GM12878 (cell line): ENCODE measurements around the gene DNMT3A. TPM values are rescaled to one million over a fixed set of nuclear protein-coding genes. Genes with fewer than 3 reads are reported as not detected.

Experiments used
- ATAC-seq: fragments of 200-7000 bp; cut with Tn5 transposase; 3 replicates; pipeline ENCODE4 v1.9.1; 2020; ENCODE audit warnings: mild to moderate bottlenecking, moderate library complexity
- BruUV-seq: library from RNA; stranded (reverse); fragments of 400-500 nt; replicated peaks from 2 replicates; lab custom pipeline; 2021; lab: Mats Ljungman, UMichigan
- CTCF ChIA-PET: fragments of 300-600 bp; sonication (Branson Sonifier 250); formaldehyde crosslinking; extraction: SDS; loops from one replicate; lab custom pipeline; 2021; ENCODE audit warnings: inconsistent platforms; lab: Yijun Ruan, JAX
- POLR2A ChIA-PET: fragments of 350-600 bp; formaldehyde crosslinking; extraction: SDS; loops from one replicate; lab custom pipeline; 2021; ENCODE audit warnings: inconsistent platforms; lab: Charles Lee
- RAD21 ChIA-PET: fragments of 300-600 bp; sonication (Branson Sonifier 250); formaldehyde crosslinking; loops from one replicate; lab custom pipeline; 2023; ENCODE audit warnings: antibody characterized with exemption; ENCODE audit not compliant: unreplicated experiment; lab: Charles Lee
- SMC1A ChIA-PET: fragments of 300-600 bp; sonication (Branson Sonifier 250); formaldehyde crosslinking; loops from one replicate; lab custom pipeline; 2023; ENCODE audit not compliant: unreplicated experiment, uncharacterized antibody; lab: Charles Lee
- DNase-seq: peaks from one replicate; pipeline ENCODE4 v3.0.0-alpha.2; 2011; ENCODE audit warnings: low read depth, low spot score
- FAIRE-seq: peaks from 3 replicates; lab custom pipeline; 2011; peaks lifted over from hg19 to GRCh38; lab: Jason Lieb, UNC
- H2AFZ ChIP-seq: 2 replicates; pipeline ENCODE4 v1.6.0; 2011; ENCODE audit warnings: low read depth, low read length, control low read depth; ENCODE audit not compliant: control insufficient read depth
- H3K27ac ChIP-seq: 2 replicates; pipeline ENCODE4 v1.5.1; 2011; ENCODE audit warnings: control low read depth; ENCODE audit not compliant: control insufficient read depth, insufficient read depth
- H3K27me3 ChIP-seq, 2 experiments: replicated peaks in 1 of 2; 2 replicates each; pipeline versions ENCODE4 v1.6.0 to v1.6.1; 2011; ENCODE audit warnings: low read length in 1 of 2; ENCODE audit not compliant: control insufficient read depth in 2 of 2, insufficient read depth in 2 of 2
- H3K36me3 ChIP-seq, 2 experiments: 2 replicates each; pipeline ENCODE4 v1.5.1; 2011; ENCODE audit warnings: low read length in 1 of 2; ENCODE audit not compliant: control insufficient read depth in 2 of 2, insufficient read depth in 2 of 2
- H3K4me1 ChIP-seq: 2 replicates; pipeline ENCODE4 v1.6.1; 2011; ENCODE audit warnings: mild to moderate bottlenecking, low read length, moderate library complexity, mixed read lengths; ENCODE audit not compliant: control insufficient read depth, insufficient read depth
- H3K4me2 ChIP-seq: 2 replicates; pipeline ENCODE4 v1.6.0; 2011; ENCODE audit warnings: control low read depth; ENCODE audit not compliant: control insufficient read depth, insufficient read depth
- H3K4me3 ChIP-seq: fragments of 200-600 bp; sonication (generic); 2 replicates; pipeline ENCODE4 v1.5.1; 2016
- H3K79me2 ChIP-seq: 2 replicates; pipeline ENCODE4 v1.6.0; 2011; ENCODE audit warnings: low read length; ENCODE audit not compliant: control insufficient read depth, insufficient read depth
- H3K9ac ChIP-seq: 2 replicates; pipeline ENCODE4 v1.8.0; 2011; ENCODE audit warnings: low read length, control low read depth, mixed read lengths; ENCODE audit not compliant: control insufficient read depth, insufficient read depth
- H3K9me3 ChIP-seq: replicated peaks from 3 replicates; pipeline ENCODE4 v1.5.1; 2011; ENCODE audit warnings: mild to moderate bottlenecking, low read length; ENCODE audit not compliant: control insufficient read depth, insufficient read depth
- H4K20me1 ChIP-seq: 2 replicates; pipeline ENCODE4 v1.6.0; 2011; ENCODE audit not compliant: control insufficient read depth, insufficient read depth
- ATF7 ChIP-seq: fragments of 450-650 bp; IDR thresholded peaks from 2 replicates; pipeline ENCODE4 v1.6.1; 2016; ENCODE audit warnings: low read depth, mild to moderate bottlenecking
- BCL3 ChIP-seq: IDR thresholded peaks from 2 replicates; pipeline ENCODE4 v1.6.1; 2011; ENCODE audit warnings: borderline replicate concordance, low read depth, mild to moderate bottlenecking, moderate library complexity, low read length; ENCODE audit not compliant: insufficient read depth, poor library complexity, severe bottlenecking
- CBX3 ChIP-seq: fragments of 200-600 bp; sonication (generic); IDR thresholded peaks from 2 replicates; pipeline ENCODE4 v1.6.1; 2016; ENCODE audit warnings: low read depth, borderline replicate concordance
- E4F1 ChIP-seq: fragments of 450-650 bp; IDR thresholded peaks from 2 replicates; pipeline ENCODE4 v1.6.1; 2018; ENCODE audit warnings: borderline replicate concordance, mild to moderate bottlenecking; ENCODE audit not compliant: partially characterized antibody
- ESRRA ChIP-seq: IDR thresholded peaks from 2 replicates; pipeline ENCODE4 v1.6.1; 2012; ENCODE audit warnings: mild to moderate bottlenecking, low read length, improper control_type of control experiment
- FOS ChIP-seq: IDR thresholded peaks from 3 replicates; pipeline ENCODE4 v1.6.1; 2011; ENCODE audit warnings: borderline replicate concordance; ENCODE audit not compliant: insufficient read length; ENCODE audit errors: extremely low read depth
- HDAC2 ChIP-seq: fragments of 200-600 bp; sonication (generic); IDR thresholded peaks from 2 replicates; pipeline ENCODE4 v1.6.1; 2017
- HDAC6 ChIP-seq: fragments of 200-600 bp; sonication (generic); IDR thresholded peaks from one replicate; pipeline ENCODE4 v1.8.0; 2017; ENCODE audit warnings: antibody characterized with exemption; ENCODE audit not compliant: unreplicated experiment
- IKZF2 ChIP-seq, 2 experiments: fragments of 450-650 bp; IDR thresholded peaks; 2 replicates each; pipeline ENCODE4 v1.6.1; 2017; ENCODE audit warnings: mild to moderate bottlenecking in 2 of 2, moderate library complexity in 2 of 2
- LARP7 ChIP-seq: fragments of 450-650 bp; IDR thresholded peaks from 2 replicates; pipeline ENCODE4 v1.6.1; 2017; ENCODE audit warnings: mild to moderate bottlenecking
- NFXL1 ChIP-seq: fragments of 450-650 bp; IDR thresholded peaks from 2 replicates; pipeline ENCODE4 v1.6.1; 2017; ENCODE audit warnings: antibody characterized with exemption, mild to moderate bottlenecking, borderline replicate concordance
- POLR2AphosphoS2 ChIP-seq: IDR thresholded peaks from 2 replicates; pipeline ENCODE4 v1.6.1; 2011; ENCODE audit warnings: low read depth, mild to moderate bottlenecking, low read length, improper control_type of control experiment, moderate library complexity
- POLR2AphosphoS5 ChIP-seq: IDR thresholded peaks from 2 replicates; pipeline ENCODE4 v1.6.1; 2011; ENCODE audit warnings: mild to moderate bottlenecking, low read length, inconsistent platforms
- RB1 ChIP-seq: fragments of 450-650 bp; formaldehyde crosslinking; IDR thresholded peaks from 2 replicates; pipeline ENCODE4 v1.6.1; 2017; ENCODE audit warnings: mild to moderate bottlenecking, borderline replicate concordance
- SMAD1 ChIP-seq: fragments of 450-650 bp; IDR thresholded peaks from 2 replicates; pipeline ENCODE4 v1.6.1; 2018; ENCODE audit warnings: mild to moderate bottlenecking, low read depth; ENCODE audit not compliant: partially characterized antibody
- SMC3 ChIP-seq: IDR thresholded peaks from 2 replicates; pipeline ENCODE4 v1.6.1; 2011; ENCODE audit warnings: low read length, improper control_type of control experiment, borderline replicate concordance
- SPI1 ChIP-seq: IDR thresholded peaks from 2 replicates; pipeline ENCODE4 v1.6.1; 2011; ENCODE audit warnings: low read depth, mild to moderate bottlenecking, low read length, moderate library complexity, borderline replicate concordance; ENCODE audit not compliant: insufficient read depth
- SREBF1 ChIP-seq: IDR thresholded peaks from 2 replicates; pipeline ENCODE4 v1.6.1; 2012; ENCODE audit warnings: mild to moderate bottlenecking, low read length
- ZBED1 ChIP-seq: IDR thresholded peaks from 2 replicates; pipeline ENCODE4 v1.6.1; 2016; ENCODE audit warnings: borderline replicate concordance
- WGBS: methylation state at CpG from one replicate; pipeline ENCODE4 v1.1.6; 2016; ENCODE audit warnings: low lambda C conversion rate; ENCODE audit not compliant: insufficient replicate concordance, insufficient coverage; ENCODE audit errors: missing lambda C conversion rate; 5-methylcytosine and 5-hydroxymethylcytosine counted together
- in situ Hi-C: fragments of 300-500 bp; cut with MboI; formaldehyde crosslinking; loops from 9 replicates; pipeline ENCODE4 v1.14.3; 2018; ENCODE audit warnings: mixed read lengths
- intact Hi-C: fragments of 100-400 bp; cut with micrococcal nuclease; formaldehyde crosslinking; loops from one replicate; pipeline ENCODE4 v1.14.2; 2022; ENCODE audit not compliant: unreplicated experiment
- polyA plus RNA-seq, 11 experiments: library from polyadenylated mRNA; depleted of rRNA in 4 of 11; unstranded in 6 of 11; stranded (reverse) in 5 of 11; fragments of >200 nt; fragmentation: Nextera tagmentation in 4 of 11; fragmentation: Illumina TruSeq in 1 of 11; extraction: Ambion mirVana in 4 of 11; extraction: Trizol in 1 of 11; gene quantifications; 1 replicate in 1 of 11; 2 replicates in 10 of 11; pipeline versions ENCODE4 v1.2.1 to v1.2.3, GENCODE V29; 2011 to 2016; ENCODE audit warnings: inconsistent platforms in 2 of 11, missing spikeins in 2 of 11, low read depth in 1 of 11
- total RNA-seq, 4 experiments: library from RNA; depleted of rRNA in 3 of 4; stranded (reverse); fragments of >200 nt in 3 of 4; fragmentation: Illumina TruSeq in 1 of 4; extraction: Trizol in 1 of 4; gene quantifications; 2 replicates each; pipeline versions ENCODE4 v1.2.1 to v1.2.3, GENCODE V29; 2013 to 2021

The DNMT3A gene
- total and polyA plus RNA-seq, 10 of the 15 experiments (the other 5 are each of a cell fraction or from before 2014, with no cell fraction given) = 7.4 to 51.6 (median 17.4) TPM

GRCh38 chr2:25270061-25270460 is 71.7 kb downstream of the DNMT3A start:
- no peak for DNase-seq
- no peak for TF ChIP-seq E4F1
- TF ChIP-seq IKZF2 (IDR thresholded peaks at IDR 0.05) = no peak
- TF ChIP-seq ATF7 = no peak
- no peak for TF ChIP-seq POLR2AphosphoS2
- TF ChIP-seq SPI1 = no peak
- TF ChIP-seq SMC3 = no peak
- no peak for TF ChIP-seq SREBF1
- no peak for TF ChIP-seq SMAD1
- TF ChIP-seq HDAC6 = no peak
- TF ChIP-seq CBX3 = no peak
- no peak for TF ChIP-seq ESRRA
- TF ChIP-seq FOS = no peak
- TF ChIP-seq NFXL1 = no peak
- no peak for TF ChIP-seq BCL3
- TF ChIP-seq HDAC2 = no peak
- TF ChIP-seq POLR2AphosphoS5 = no peak
- TF ChIP-seq ZBED1 = no peak
- no peak for TF ChIP-seq RB1
- no peak for TF ChIP-seq LARP7
- POLR2A ChIA-PET = interaction anchor here (0.6 to 0.7 kb wide), 2 partner anchors 48 to 52 kb away, joined by 4 to 5 read pairs; no protein-coding TSS in a partner anchor
- RAD21 ChIA-PET = no interaction called here
- intact Hi-C loops = no loop called here
- Histone ChIP-seq H3K4me2 (no peak overlapping the region), H3K27me3 (no peaks in the 10 kb centered on the region), H2AFZ (no peak overlapping the region), H3K27ac (no peak overlapping the region), H3K9ac (no peak overlapping the region), H4K20me1 (no peaks in the 10 kb centered on the region), H3K79me2 (no peaks in the 10 kb centered on the region), H3K9me3 (no peaks in the 10 kb centered on the region), H3K4me3 (no peak overlapping the region), H3K4me1 (peaks cover 20% of the 10 kb centered on the region), H3K36me3 (peaks cover 1 to 9% of the 10 kb centered on the region in 2 experiments; a peak in 3 of 4 replicates)
- CTCF ChIA-PET = interaction anchor here (0.8 to 3.2 kb wide), 3 partner anchors 8 to 274 kb away, joined by 3 to 10 read pairs (median 3); no protein-coding TSS in a partner anchor
- BruUV-seq = no TSS peak
- in situ Hi-C loops = no loop called here
- FAIRE-seq = no peak
- WGBS = 92% methylated on average over 7 of the region's 7 CpGs
- SMC1A ChIA-PET = interaction anchor here (0.9 to 1.2 kb wide), 2 partner anchors 10 to 45 kb away, joined by 3 read pairs; no protein-coding TSS in a partner anchor
- ATAC-seq = no peak
